Mucosa of gallbladder (tissue), 1 donor: ENCODE measurements around the gene LEMD2. TPM values are rescaled to one million over a fixed set of nuclear protein-coding genes. Genes with fewer than 3 reads are reported as not detected.

Source experiments
- DNase-seq: peaks from one replicate; pipeline ENCODE4 v3.0.0-alpha.2; 2020; ENCODE audit warnings: low spot score
- total RNA-seq: library from RNA; stranded (reverse); gene quantifications from one replicate; pipeline ENCODE4 v1.2.1, GENCODE V29; 2021
- donor health status: DM: no; HTN: no; CAD: no.

LEMD2 gene
- total RNA-seq, 1 donor from 2014 or later = 68.4 TPM

- DNase-seq = no peak
These were observed 31.3 kb upstream of the LEMD2 start for GRCh38 chr6:33820243-33820642.

- no peak for DNase-seq
These were observed 30.1 kb upstream of the LEMD2 start for GRCh38 chr6:33819021-33819420.

DNA sequence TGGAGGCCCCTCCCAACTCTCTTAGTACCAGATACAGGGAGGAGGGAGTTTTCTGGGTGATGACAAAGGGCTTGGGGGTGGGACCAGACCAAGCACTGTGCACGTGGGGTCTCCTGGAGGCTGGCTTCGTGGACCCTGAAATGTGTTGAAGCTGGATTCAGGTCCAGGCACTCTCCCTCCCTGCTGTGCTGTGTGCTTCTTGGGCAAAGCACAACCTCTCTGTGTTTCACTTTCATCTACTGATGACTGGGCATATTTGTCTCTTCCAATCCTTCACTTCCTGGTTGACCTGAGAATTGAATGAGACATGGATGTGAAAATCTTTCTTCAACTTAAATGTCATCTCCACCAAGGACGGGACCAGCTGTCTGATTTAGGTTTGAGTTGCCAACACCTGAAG is 29.4 kb upstream of the LEMD2 start:
- DNase-seq = no peak

GRCh38 chr6:33817489-33817888 is 28.6 kb upstream of the LEMD2 start:
- DNase-seq = no peak

GRCh38 chr6:33816911-33817310 is 28.0 kb upstream of the LEMD2 start:
- DNase-seq = no peak

- DNase-seq = no peak
These were observed 26.9 kb upstream of the LEMD2 start for GRCh38 chr6:33815854-33816253.

DNA sequence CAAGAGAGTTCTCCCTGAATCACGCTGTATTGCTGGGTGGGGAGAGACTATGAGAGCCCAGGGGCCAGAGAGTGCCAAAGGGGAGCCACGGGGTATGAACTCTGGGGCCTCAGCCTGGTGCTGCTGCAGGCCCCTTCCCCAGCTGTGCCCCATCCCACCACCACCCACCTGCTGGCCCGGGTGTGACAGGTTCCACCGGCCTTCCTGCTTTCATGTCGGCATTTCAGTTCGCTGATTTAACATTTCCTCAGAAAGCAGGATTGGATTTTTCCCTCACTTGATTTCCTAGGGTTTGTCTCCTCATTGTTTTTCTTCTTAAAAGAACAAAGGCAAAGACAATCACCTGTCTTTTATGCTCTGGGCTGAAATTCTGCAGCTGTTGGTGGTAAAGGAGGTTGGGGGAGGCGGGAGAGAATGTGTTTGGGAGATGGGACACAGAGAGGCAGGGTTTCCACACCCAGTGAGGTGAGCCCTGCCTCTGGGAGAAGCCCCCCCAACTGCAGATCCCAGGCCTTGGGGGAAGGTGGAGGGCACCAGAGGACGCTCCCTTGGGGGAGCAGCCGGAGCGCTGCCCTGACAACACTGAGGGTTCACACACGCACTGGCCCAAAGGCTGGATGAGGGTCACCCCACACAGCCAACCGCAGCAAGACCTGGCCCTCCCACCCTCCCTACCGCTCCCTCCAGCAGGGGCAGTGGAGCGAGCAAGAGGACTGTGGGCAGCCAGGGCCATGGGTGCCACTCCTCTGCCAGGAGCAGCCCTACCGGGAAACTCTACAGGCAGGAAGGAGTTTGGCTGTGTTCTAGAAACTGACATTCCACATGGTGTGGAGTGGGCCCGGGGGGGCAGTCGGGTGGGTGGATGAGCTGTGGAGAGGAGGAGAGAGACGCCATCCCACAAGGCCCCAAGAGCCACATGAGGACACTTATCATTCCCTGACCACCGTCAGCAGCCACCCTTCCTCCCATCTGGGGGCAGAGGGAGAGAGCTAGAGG is 25.4 kb upstream of the LEMD2 start:
- DNase-seq = no peak

DNA sequence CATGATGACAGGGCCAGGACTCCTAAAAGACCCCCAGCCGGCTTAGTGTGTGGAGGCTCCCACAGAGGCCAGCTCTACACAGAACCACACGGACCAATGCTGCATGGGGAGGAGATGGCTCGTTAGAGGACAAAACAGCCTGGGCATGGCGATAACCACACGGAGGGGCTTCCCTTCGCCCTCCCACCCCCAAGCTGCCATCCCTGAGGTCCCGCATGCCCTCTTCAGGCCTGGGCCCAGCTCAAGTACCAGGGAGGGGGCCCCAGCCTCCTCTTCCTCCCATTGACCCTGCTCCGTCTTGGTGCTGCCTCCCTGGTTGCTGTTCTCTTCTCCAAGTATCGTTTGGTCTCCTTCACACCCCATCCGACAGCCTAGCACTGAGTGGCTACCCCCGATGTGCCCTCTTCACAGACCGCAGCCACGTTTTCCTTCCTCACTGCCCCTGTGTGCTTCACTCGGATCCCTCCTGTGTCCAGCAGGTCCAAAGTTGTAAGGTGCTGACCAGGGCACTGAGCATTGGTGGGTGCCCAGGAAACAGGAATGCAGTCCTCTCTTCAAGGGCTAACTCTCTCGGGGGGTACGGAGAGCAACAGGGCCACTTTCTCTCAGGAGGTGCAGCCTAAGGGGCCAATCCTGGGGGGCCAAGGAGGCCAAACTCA is 24.4 kb upstream of the LEMD2 start:
- DNase-seq = no peak

- peak; percentile 49 for DNase-seq
These were observed 23.7 kb upstream of the LEMD2 start for GRCh38 chr6:33812669-33813068.

DNA sequence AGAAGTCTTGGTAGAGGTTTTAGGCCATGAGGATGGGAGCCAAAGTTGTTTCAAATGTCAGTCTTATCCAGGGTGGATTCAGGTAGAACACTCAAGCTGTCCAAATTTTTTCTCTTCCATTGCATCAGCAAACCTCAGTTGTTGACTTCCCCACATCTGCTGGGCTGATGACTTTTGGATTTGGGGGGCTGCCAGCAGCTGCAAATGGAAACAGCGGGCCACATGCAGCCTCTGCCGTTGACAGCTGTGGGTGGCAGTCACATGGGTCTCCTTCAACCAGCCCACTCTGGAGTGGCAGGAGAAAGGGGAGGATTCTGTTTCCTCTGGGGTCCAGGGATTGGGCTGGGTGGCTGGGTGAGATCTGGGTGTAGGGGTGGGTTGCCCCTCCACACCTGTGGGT is 20.7 kb upstream of the LEMD2 start:
- no peak for DNase-seq

- DNase-seq = no peak
These were observed 19.8 kb upstream of the LEMD2 start for GRCh38 chr6:33808641-33809180.

- DNase-seq = no peak
These were observed 18.7 kb upstream of the LEMD2 start for GRCh38 chr6:33807606-33808005.

GRCh38 chr6:33806841-33807240 is 17.9 kb upstream of the LEMD2 start:
- DNase-seq = no peak

- no peak for DNase-seq
These were observed 14.7 kb upstream of the LEMD2 start, which contains the start of gene MLN for GRCh38 chr6:33803571-33804053. Gene MLN, minus strand, starts transcription at chr6:33804003. Its CDS starts 2,840 bp downstream, at chr6:33801163.

- DNase-seq = no peak
These were observed 13.4 kb upstream of the LEMD2 start for GRCh38 chr6:33802186-33802958.

- DNase-seq = no peak
These were observed 12.7 kb upstream of the LEMD2 start for GRCh38 chr6:33801611-33802010.

GRCh38 chr6:33800248-33800969 is 11.5 kb upstream of the LEMD2 start:
- DNase-seq = no peak

- no peak for DNase-seq
These were observed 10.7 kb upstream of the LEMD2 start for GRCh38 chr6:33799454-33800113.

DNA sequence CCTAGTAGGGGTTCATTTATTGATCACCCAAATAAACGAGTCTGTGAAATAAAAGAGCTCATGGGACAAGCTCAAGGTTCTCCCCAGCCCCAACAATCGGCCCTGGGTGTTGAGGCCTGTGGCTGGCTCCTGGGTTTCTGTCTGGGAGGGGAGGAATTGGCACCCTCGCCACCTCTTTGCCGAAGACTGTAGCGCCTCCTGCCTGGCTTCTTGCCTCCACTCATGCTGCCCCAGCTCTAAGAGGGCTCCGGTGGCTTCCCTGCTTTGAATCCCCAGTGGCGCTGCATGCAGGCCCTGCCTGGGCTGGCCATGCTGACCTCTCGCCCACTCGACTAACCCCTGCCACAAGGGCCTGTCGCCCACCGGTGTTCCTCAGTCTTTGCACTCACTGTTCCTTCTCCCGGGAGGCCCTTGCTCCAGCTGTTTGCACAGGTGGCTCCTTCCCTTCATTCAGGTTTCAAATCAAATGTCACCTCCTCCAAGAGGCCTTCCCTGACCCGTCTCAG is 9.5 kb upstream of the LEMD2 start:
- DNase-seq = no peak

- DNase-seq = no peak
These were observed 8.9 kb upstream of the LEMD2 start for GRCh38 chr6:33797626-33798342.
